MM.1S (cell line): ENCODE data around the gene MTG1.

ENCODE experiments used
- DNase-seq: peaks from one replicate; pipeline ENCODE4 v3.0.0-alpha.2; 2015
- H2AFZ ChIP-seq: fragments of 300-600 bp; sonication (generic); 2 replicates; pipeline ENCODE4 v1.6.0; 2016; ENCODE audit warnings: antibody characterized with exemption, low read length
- H3F3A ChIP-seq: fragments of 300-600 bp; sonication (generic); 2 replicates; pipeline ENCODE4 v1.6.1; 2016; ENCODE audit warnings: mild to moderate bottlenecking, antibody characterized with exemption, low read length, moderate library complexity, mixed read lengths; ENCODE audit not compliant: insufficient read depth
- H3K27ac ChIP-seq: fragments of 300-600 bp; sonication (generic); 2 replicates; pipeline ENCODE4 v1.5.1; 2016; ENCODE audit warnings: mild to moderate bottlenecking, low read length
- H3K27me3 ChIP-seq: fragments of 300-600 bp; sonication (generic); replicated peaks from 2 replicates; pipeline ENCODE4 v1.6.0; 2016; ENCODE audit warnings: low read length; ENCODE audit not compliant: insufficient read depth
- H3K36me3 ChIP-seq: fragments of 300-600 bp; sonication (generic); replicated peaks from 2 replicates; pipeline ENCODE4 v1.6.1; 2016; ENCODE audit warnings: mild to moderate bottlenecking, low read length, mixed read lengths; ENCODE audit not compliant: insufficient read depth
- H3K4me1 ChIP-seq: fragments of 300-600 bp; sonication (generic); 2 replicates; pipeline ENCODE4 v1.6.1; 2016; ENCODE audit warnings: low read length, mixed read lengths
- H3K4me2 ChIP-seq: fragments of 300-600 bp; sonication (generic); 2 replicates; pipeline ENCODE4 v1.6.0; 2016; ENCODE audit warnings: low read depth, low read length
- H3K4me3 ChIP-seq: fragments of 300-600 bp; sonication (generic); 2 replicates; pipeline ENCODE4 v1.5.1; 2016; ENCODE audit warnings: low read length, mixed read lengths
- H3K79me2 ChIP-seq: fragments of 300-600 bp; sonication (generic); 2 replicates; pipeline ENCODE4 v1.6.1; 2016; ENCODE audit warnings: mixed run types, low read length, mixed read lengths
- H3K9ac ChIP-seq: fragments of 300-600 bp; sonication (generic); 2 replicates; pipeline ENCODE4 v1.6.1; 2016; ENCODE audit warnings: low read length, mixed read lengths
- H3K9me2 ChIP-seq: fragments of 300-600 bp; sonication (generic); replicated peaks from 2 replicates; pipeline ENCODE4 v1.6.1; 2016; ENCODE audit warnings: mild to moderate bottlenecking, low read length, mixed read lengths; ENCODE audit not compliant: insufficient read depth
- H3K9me3 ChIP-seq: fragments of 300-600 bp; sonication (generic); replicated peaks from 2 replicates; pipeline ENCODE4 v1.6.1; 2016; ENCODE audit warnings: mild to moderate bottlenecking, low read length, mixed read lengths; ENCODE audit not compliant: insufficient read depth
- H4K20me1 ChIP-seq: fragments of 300-600 bp; sonication (generic); 2 replicates; pipeline ENCODE4 v1.6.1; 2016; ENCODE audit warnings: mild to moderate bottlenecking, low read length, moderate library complexity, mixed read lengths; ENCODE audit not compliant: insufficient read depth
- CTCF ChIP-seq: fragments of 300-600 bp; sonication (generic); IDR thresholded peaks from 2 replicates; pipeline ENCODE4 v1.5.1; 2016; ENCODE audit warnings: antibody characterized with exemption, low read length, mixed read lengths
- EZH2 ChIP-seq: fragments of 300-600 bp; sonication (generic); optimal IDR thresholded peaks from 2 replicates; pipeline ENCODE3; 2017; ENCODE audit warnings: low read depth, mild to moderate bottlenecking, antibody characterized with exemption, low read length, mixed read lengths
- EZH2phosphoT487 ChIP-seq: fragments of 300-600 bp; sonication (generic); IDR thresholded peaks from 2 replicates; pipeline ENCODE4 v1.6.1; 2018; ENCODE audit warnings: antibody characterized with exemption, low read length

MTG1 gene

GRCh38 chr10:133446979-133447378, 53.0 kb downstream of the MTG1 start:
- H3K9ac ChIP-seq = no peak overlapping the region
- H3K9me3 ChIP-seq = no peaks in the 10 kb centered on the region
- DNase-seq = no peak
- no peaks in the 10 kb centered on the region for H3K79me2 ChIP-seq
- H3K27me3 ChIP-seq = no peaks in the 10 kb centered on the region; the same call in 1 of the 2 replicates
- no peak overlapping the region for H3K27ac ChIP-seq
- no peak overlapping the region for H2AFZ ChIP-seq
- no peaks in the 10 kb centered on the region for H3K4me1 ChIP-seq
- H3K4me2 ChIP-seq = no peak overlapping the region
- H3K9me2 ChIP-seq = no peaks in the 10 kb centered on the region
- H3K36me3 ChIP-seq = no peaks in the 10 kb centered on the region
- H4K20me1 ChIP-seq = no peaks in the 10 kb centered on the region
- TF ChIP-seq EZH2phosphoT487 = no peak
- no peak for TF ChIP-seq EZH2
- no peaks in the 10 kb centered on the region for H3F3A ChIP-seq
- H3K4me3 ChIP-seq = no peak overlapping the region

- no peaks in the 10 kb centered on the region for H3K4me1 ChIP-seq
- no peaks in the 10 kb centered on the region; the same call in 1 of the 2 replicates for H3K27me3 ChIP-seq
- H2AFZ ChIP-seq = no peak overlapping the region
- no peak overlapping the region for H3K9ac ChIP-seq
- H3K27ac ChIP-seq = no peak overlapping the region
- H3K36me3 ChIP-seq = no peaks in the 10 kb centered on the region
- H3F3A ChIP-seq = no peaks in the 10 kb centered on the region
- no peaks in the 10 kb centered on the region for H3K9me3 ChIP-seq
- H3K4me3 ChIP-seq = no peak overlapping the region
- DNase-seq = no peak
- no peaks in the 10 kb centered on the region for H3K79me2 ChIP-seq
- H3K9me2 ChIP-seq = no peaks in the 10 kb centered on the region
- H3K4me2 ChIP-seq = no peak overlapping the region
- H4K20me1 ChIP-seq = no peaks in the 10 kb centered on the region
- TF ChIP-seq CTCF = no peak
These were observed 54.2 kb downstream of the MTG1 start for GRCh38 chr10:133448120-133448519.

- H3F3A ChIP-seq = no peaks in the 10 kb centered on the region
- TF ChIP-seq EZH2 = no peak
- TF ChIP-seq CTCF = no peak
- TF ChIP-seq EZH2phosphoT487 = no peak
These were observed 57.4 kb downstream of the MTG1 start for GRCh38 chr10:133451346-133451745.

GRCh38 chr10:133452453-133452852, 58.5 kb downstream of the MTG1 start:
- no peak overlapping the region for H3K4me2 ChIP-seq
- no peaks in the 10 kb centered on the region for H3K79me2 ChIP-seq
- H4K20me1 ChIP-seq = no peaks in the 10 kb centered on the region
- H3K9me3 ChIP-seq = no peaks in the 10 kb centered on the region
- H2AFZ ChIP-seq = no peak overlapping the region
- no peak overlapping the region for H3K9ac ChIP-seq
- no peak overlapping the region for H3K4me3 ChIP-seq
- no peaks in the 10 kb centered on the region for H3K9me2 ChIP-seq
- no peak for TF ChIP-seq EZH2phosphoT487
- TF ChIP-seq EZH2 = no peak
- no peak for TF ChIP-seq CTCF
- H3F3A ChIP-seq = no peaks in the 10 kb centered on the region
- H3K27ac ChIP-seq = no peak overlapping the region
- H3K36me3 ChIP-seq = no peaks in the 10 kb centered on the region
- no peaks in the 10 kb centered on the region for H3K4me1 ChIP-seq
- DNase-seq = no peak
- H3K27me3 ChIP-seq = no peaks in the 10 kb centered on the region; the same call in 1 of the 2 replicates

More at GRCh38 chr10:133451346-133451745, 57.4 kb downstream of the MTG1 start:
- no peak for DNase-seq
- Histone ChIP-seq H3K4me1 (no peaks in the 10 kb centered on the region), H3K9me3 (no peaks in the 10 kb centered on the region), H4K20me1 (no peaks in the 10 kb centered on the region), H3K4me3 (no peak overlapping the region), H3K9ac (no peak overlapping the region), H3K27me3 (no peaks in the 10 kb centered on the region; the same call in 1 of the 2 replicates), H2AFZ (no peak overlapping the region), H3K9me2 (no peaks in the 10 kb centered on the region), H3K79me2 (no peaks in the 10 kb centered on the region), H3K27ac (no peak overlapping the region), H3K36me3 (no peaks in the 10 kb centered on the region), H3K4me2 (no peak overlapping the region)
